GM18909 (cell line): ENCODE data around the gene VLDLR.

Experiments used
- ATAC-seq: cut with Tn5 transposase; IDR thresholded peaks from one replicate; pipeline ENCODE4 v1.9.1; 2021; ENCODE audit warnings: mild to moderate bottlenecking; ENCODE audit not compliant: unreplicated experiment, poor library complexity

The VLDLR gene

DNA sequence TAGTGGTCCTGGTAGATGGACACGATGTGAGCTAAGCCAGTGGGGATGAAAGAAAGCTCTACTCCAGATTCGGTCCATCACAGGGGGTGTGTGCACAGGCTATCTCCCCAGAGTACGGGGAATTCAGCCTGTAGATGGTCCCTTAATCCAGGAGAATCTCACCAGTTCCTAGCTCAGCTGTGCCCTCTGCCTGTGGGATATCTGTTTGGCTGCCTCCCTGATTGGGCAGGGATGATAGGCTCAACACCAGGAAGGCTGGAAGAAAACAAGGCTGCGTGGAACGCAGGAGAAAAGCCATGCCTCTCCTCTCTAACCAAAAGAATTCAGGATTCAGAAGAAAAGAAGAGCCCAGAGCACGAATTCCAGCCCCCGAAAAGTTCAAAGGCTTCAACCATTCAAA lies 40.9 kb downstream of the VLDLR start:
- ATAC-seq: no peak

DNA sequence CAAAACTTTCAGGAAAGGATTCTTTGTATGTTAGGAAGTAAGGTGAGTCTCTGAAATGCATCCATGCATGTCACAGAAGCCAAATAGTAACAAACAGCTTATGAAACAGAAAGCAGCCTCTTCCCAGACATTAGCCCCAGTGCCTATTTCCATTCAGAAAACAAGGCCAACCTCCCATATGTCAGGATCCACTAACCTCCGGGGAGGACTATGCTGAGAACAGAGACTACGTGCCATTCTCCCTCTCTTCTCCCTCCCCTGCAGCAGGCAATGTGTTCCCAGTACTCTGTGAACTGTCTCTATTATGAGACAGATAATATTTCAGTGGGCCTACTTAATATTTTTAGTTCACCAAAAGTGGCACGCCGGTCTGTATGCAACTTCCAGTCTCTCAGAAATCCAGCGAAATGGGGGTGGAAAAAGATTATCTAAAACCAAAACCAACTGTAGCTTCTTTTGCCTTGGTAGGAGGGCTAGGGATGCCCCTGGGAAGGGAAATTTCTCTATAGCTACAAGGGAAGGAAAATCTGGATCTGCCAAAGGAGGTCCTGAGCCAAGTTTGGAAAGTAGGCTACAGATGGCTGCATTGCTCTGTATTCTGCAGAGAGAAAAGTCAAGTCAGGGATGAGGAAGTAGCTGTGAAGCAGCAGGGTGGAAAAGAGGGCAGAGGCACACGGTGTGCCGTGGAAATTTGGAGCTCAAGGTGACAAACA lies 42.0 kb downstream of the VLDLR start:
- no peak for ATAC-seq

DNA sequence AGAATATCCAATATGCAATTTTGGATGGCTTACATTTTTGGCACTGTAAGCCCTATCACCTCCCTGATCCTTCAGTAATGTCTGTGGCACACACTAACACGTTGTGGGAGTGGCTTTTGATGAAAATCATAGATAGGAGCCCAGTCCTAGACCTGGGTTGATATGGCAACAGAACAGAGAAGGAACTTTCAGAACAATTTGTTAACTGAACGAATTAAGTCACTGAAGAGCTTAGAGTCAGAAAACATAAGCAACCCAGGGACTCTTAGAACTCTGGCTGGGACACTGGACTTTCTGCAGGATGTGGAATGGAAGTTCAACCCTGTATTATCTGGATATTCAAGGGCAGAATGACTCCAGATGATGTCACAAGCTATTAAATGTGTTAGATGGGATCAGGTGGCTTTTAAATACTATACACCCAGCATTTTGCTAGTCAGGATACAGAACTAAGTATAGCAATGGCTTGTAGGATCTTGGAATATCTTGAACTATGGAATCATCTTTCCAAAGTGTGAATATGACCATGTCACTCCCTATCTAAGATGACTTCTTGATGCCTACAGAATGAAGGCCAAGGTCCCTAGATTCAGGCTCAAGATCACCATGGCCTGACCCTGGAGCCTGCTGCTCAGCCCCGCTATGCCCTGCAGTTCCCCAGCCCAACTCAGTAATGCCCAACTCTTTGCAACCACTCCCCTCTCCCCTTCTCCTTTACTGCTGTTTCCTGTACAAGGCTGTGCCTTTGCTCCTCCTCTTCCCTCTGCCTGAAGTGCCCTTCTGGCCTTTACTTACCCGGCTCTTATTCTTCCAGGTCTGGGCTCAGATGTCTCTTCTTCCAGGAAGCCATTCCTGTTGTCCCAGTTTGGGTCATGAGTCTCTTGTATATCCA lies 42.8 kb downstream of the VLDLR start:
- ATAC-seq: no peak

DNA sequence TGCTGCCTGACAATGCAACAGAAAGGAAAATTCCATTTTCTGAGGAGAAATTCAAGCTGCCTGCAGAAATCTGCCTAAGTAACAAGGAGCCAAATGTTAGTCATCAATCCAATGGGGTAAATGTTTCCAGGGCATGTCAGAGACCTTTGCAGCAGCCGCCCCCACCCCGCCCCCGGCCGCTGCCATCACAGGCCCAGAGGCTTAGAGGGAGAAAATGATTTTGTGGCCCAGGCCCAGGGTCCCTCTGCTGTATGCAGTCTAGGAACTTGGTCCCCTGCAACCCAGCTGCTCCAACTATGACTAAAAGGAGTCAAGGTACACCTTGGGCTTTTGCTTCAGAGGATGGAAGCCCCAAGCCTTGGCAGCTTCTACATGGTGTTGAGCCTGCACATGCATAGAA lies 45.0 kb downstream of the VLDLR start:
- no peak for ATAC-seq

DNA sequence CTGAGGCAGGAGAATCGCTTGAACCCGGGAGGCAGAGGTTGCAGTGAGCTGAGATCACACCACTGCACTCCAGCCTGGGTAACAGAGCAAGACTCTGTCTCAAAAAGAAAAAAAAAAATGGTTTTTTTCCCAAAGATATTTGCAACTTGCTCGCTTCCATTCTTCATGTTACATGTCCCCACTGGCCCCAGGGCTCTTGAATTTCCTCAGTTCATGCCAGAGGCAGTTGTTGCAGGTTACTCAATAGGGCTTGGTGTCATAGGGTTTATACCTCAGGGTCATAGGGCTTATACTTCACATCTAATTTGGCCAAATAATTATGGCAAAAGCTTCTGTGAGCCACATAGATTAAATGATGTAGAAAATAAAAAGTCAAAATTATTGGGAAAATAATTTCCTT lies 51.6 kb downstream of the VLDLR start:
- no peak for ATAC-seq

DNA sequence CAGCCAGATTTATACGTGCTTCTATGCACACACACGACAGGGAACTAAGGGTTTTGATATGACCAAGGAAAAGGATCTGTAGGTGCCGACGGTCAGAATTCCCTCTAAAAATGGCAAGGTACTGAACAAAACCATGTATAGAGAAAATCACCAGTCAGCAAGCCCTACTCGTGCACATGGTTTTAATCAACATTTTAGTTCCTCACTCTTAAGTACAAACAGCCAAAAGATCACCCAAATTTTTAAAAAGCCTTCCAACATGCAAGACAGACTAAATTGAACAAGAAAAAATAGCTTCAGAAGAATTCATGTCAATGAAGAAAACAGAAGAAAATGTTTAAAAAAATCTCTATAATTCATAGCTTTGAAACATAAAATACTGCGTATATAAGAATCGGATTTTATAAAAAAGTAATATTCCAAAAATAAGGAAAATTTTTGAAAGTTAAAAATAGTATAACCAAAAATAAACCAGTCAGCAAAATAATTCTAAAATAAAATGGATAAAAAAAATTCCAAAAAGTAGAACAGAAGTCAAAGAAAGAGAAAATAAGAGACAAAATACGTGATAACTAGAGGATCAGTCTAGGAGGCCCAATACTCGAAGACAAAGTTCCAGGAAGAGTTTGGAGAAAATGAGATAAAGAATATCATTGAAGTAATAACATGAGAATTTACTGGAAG lies 52.7 kb downstream of the VLDLR start:
- ATAC-seq: no peak

DNA sequence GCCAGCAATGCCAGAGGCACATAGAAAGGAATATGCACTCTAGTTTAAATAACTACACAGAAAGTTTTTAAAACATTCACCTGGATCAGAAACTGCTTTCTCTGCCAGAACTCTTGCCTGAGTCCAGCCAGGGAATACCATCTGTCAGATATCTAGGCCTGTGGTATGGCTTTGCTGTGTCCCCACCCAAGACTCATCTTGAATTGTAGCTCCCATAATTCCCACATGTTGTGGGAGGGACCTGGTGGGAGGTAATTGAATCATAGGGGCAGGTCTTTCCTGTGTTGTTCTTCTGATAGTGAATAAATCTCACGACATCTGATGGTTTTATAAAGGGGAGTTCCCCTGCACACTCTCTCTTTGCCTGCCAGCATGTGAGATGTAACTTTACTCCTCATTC lies 54.2 kb downstream of the VLDLR start:
- ATAC-seq: no peak

DNA sequence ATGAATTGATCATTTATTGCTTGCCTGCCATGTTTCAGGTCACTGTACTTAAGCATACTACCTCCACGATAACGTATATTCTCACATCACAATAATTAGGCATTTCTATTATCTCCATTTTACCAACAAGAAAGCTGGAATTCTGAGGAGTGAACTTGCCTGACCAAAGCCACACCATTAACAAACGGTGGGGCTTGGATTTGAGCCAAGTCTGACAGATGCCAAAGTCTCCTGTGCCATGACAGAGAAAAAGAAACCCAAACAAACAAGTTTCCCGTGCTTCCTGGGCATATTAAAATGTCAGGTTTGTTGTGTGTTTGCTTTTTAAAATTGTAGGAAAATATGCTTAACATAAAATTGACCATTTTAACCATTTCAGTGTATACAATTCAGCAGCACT lies 54.9 kb downstream of the VLDLR start:
- no peak for ATAC-seq

DNA sequence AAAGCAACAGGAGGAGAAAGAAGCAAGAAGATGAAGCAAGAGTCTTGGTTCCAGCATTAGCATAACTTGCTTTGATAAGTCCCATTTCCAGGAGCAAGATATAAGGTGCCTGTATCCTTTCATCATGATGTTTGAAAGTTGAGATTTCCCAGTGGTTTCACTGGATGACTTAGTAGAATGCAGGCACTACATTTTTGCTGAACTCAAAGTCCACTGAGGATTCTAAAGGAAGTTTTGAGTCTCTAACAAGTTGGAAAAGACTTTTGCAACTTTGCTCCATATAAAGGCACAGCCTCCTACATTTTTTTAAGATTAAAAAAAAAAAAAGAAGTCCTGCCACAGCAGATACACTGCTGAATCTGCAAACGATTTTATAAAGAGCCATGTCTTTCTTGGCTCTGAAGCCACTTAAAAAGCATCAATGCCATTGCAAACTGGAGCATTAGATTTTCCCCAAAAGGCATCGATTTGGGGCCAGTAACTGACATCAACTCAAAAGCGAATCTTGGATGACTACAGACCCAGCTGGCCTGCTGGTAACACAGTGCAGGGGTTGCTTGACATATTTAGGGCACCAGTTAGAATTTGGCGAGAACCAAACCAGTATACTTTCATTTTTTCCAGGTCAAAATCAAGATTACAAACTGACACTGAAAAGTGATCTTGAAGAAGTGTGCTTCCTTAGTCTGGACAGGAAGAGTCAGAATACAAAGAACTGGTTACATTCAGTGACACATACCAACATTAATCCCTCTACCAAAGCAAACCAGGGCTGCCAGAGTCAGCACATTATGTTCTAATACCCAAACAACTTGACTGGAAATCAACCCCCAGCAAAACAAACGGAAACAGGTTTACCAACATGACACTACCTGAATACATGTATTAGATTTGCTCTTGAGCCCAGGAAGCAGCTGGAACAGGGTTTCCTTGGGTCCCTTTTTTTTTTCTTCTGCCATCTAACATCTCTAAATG lies 56.6 kb downstream of the VLDLR start:
- no peak for ATAC-seq

DNA sequence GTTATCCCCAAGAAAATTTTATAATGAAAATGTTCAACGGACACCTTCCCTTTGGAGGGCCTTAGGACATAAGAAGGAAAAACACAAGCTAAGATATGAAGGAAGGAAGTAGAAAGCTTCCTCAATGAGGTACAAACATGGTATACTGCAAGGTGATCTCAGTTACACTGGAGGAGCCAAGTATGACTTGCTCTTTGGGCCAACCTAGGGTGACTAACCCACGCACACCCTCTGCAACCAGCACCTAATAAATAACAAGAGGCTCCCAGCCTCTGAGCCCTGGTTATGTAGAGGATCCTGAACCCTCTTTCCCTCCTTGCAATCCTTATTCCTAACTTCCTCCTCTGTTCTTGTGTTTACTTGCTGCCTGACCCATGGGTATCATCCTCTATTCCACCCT lies 57.4 kb downstream of the VLDLR start:
- no peak for ATAC-seq

DNA sequence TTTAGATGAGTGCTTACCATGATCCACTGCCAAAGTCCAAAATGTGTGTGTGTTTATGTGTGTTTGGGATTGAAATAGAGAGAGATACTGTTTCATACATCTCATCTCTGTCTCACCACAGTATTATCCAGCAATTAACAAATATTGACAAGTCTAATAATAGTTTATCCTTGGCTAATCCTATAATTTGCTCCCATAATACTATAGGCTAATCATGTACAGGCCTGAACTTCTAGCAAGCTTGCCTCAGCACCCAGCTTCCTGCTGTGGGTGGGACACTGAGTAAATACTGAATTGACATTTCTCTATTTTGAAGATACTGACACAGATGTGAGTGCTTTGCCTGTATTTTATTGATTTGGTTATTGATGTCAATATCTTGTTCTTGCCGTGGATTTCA lies 60.4 kb downstream of the VLDLR start:
- no peak for ATAC-seq

DNA sequence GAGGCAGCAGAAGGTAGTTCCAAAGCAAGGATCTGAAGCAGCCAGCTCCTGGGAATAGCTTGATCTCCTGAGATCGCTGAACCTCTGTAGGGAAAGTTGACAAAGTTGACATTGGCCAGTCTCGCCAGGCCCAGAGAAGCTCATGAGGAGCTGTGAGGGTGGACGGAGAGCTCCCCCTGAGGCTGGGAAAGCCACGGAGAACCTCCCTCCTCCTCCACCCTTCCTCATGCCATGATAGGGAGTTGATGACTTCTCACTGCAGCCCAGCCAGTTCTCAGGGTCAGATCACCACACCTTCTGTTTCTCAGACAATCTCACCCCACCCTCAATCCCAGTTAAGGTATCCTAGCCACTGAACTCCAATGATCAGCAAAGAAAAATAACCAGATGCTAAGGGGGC lies 65.3 kb downstream of the VLDLR start:
- ATAC-seq: no peak

DNA sequence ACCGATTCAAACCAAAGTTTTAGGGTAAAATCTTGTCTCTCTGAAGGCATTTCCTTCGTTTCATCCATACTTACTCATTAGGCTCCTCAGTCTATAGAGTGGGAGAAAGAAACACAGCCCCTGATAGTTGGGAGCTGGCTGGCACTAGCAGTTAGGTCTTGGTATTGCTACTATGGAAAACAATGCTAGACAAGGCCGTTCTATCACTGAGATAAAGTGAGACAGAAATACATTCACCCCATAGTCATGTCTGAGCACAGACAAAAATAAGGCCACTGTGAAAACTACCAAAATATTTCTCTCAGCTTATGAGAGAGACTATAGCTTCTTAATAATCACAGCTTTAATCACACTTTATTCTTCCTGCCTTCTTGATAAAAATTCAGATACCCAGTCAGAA lies 67.0 kb downstream of the VLDLR start:
- ATAC-seq: no peak

DNA sequence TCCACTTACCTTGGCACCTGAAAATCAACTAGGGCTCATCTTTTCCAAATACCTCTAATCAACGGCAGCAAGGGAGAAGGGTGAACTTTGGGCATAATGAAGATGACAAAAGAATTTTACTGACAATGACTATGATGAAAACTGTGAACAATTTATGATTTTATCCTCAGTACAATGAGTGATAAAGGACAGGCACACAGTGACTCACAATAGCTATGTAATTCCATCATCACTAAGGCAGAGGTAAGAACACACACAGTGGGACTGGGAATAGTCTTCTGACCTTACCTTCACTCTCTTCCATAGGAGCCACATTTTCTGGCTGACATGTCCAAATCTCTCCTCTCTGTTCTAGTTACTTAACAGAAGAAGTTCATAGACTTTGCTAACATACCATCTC lies 69.6 kb downstream of the VLDLR start:
- ATAC-seq: no peak

DNA sequence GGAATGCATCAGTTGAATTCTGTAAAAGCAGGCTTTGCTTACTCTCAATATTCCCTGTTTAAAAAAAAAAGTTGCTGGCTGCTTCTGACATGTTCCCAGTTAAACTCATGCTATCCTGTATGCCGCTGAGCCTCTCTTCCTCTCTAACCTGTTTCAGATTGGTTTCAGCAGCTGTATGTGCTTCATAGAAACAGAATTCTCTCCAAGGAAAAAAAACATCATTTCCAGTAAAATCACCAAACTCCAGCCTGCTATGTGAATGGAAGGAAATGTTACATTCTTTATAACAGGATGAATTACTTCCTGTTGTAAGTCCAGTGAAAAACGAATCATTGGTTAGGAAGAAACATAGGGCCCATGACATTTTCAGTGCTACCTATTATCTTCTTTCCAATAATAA lies 70.0 kb downstream of the VLDLR start:
- ATAC-seq: no peak

DNA sequence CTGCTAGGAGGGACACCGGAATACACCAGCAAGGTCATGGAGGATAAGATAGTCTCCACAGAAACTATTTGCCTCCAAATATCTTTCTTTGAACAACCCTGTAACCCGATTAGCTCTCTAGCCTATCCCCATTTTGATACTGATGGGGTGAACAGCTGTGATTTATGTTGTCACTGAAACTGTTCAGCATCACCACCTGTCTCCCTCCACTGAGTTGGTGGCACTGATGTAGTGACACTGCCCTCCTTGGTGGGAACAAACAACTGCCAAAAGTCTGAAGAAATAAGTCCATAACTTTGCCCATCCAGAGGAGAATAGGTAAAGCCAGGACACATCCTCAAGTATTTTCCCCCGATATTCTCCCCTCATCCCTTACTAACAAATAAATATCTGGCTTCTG lies 71.5 kb downstream of the VLDLR start:
- no peak for ATAC-seq

DNA sequence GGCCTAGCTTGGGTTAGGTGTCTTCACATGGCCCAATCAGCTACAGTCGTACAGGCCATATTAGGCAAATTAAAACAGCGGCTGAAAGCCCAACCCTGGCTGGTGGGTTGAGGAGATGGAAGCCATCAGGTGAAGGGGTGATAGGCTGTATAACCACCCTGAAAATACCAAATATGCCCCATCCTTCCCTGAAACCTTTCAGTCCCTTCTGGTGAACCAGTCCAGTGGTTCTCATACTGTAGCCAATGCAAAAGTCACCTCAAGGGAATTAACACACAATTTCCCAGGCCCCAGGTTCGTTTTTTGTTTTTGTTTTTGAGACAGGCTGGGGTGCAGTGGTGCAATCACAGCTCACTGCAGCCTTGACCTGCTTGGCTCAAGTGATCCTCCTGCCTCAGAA lies 75.9 kb downstream of the VLDLR start:
- peak; percentile 75 for ATAC-seq

DNA sequence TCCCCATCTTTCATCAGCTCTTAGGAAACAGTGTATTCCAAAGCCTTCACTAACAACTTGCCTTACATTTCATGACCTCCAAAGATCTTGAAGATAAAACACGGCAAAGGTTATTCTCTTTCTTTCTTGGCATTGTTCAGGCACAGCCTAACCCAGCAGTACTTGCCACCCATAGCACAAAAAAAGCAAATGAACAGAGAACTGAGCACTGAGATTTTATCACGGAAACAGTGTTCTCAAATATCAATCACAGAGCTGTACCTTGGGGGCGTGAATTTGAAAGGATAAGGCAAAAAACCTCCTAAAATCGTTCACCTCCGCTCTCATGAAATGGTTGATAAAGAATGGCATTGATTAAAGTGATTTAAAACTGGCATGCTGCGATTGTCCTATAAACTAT lies 78.8 kb downstream of the VLDLR start:
- ATAC-seq: no peak

DNA sequence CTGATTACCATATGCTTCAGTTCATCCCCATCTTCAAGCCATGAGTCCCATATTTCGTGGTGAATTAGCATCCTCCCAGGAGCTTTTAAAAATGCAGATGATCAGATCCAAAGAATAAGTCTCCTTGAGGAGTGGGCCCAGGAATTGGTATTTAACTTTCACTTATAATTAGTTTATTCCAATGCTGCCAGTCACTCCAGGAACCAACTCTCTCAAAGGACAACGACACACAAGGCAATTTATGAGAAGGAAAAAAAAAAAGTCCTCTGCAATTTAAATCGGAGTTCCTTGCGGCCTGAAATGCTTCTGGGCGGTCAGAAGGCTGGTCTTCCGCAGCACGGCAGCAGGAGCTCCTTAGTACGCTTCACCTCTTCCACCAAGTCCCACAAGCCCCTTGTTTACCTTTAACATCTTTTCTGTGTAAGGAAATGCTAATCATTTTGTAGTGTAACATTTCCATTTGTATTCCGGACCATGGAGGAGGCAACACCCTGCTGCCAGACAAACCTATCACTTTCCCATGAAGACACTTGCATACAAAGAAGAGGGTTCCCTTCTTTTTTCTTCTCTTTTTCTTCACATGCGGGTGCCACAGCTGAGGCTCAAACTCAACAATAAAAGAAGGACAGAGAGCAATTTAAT lies 79.4 kb downstream of the VLDLR start:
- ATAC-seq: no peak

DNA sequence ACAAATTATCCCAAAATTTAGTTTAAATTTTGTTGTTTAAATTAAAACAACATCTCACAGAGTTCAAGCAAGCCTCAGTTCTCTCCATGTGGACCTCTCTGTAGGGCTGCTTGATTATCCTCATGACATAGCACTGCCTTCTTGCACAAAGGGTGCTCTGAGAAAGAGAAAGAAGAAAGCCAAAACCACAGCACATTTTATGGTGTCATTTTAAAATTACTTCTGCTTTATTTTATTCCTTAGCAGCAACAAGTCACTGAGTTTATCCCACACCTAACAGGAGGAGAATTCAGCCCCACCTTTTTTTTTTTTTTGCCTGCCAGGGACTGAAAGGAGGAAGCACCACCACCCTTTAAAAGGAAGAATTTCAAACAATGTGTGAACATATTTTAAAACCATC lies 82.9 kb downstream of the VLDLR start:
- ATAC-seq: no peak
